Neural progenitor cell (in vitro differentiated cells): ENCODE measurements around the gene ANTXR1. TPM values are rescaled to one million over a fixed set of nuclear protein-coding genes. Genes with fewer than 3 reads are reported as not detected.

ENCODE experiments used
- DNase-seq: peaks from one replicate; pipeline ENCODE4 v3.0.0-alpha.2; 2016; ENCODE audit warnings: low spot score
- H2AFZ ChIP-seq: fragments of 200-600 bp; sonication (generic); replicated peaks from 2 replicates; pipeline ENCODE4 v1.6.1; 2016; ENCODE audit warnings: antibody characterized with exemption
- H3F3A ChIP-seq: fragments of 200-600 bp; sonication (generic); 2 replicates; pipeline ENCODE4 v1.6.1; 2016; ENCODE audit warnings: antibody characterized with exemption, low read depth
- H3K27ac ChIP-seq: fragments of 200-600 bp; sonication (generic); 2 replicates; pipeline ENCODE4 v1.5.1; 2016; ENCODE audit warnings: mild to moderate bottlenecking
- H3K27me3 ChIP-seq: fragments of 200-600 bp; sonication (generic); 2 replicates; pipeline ENCODE4 v1.6.1; 2016; ENCODE audit warnings: mild to moderate bottlenecking, moderate library complexity
- H3K36me3 ChIP-seq: fragments of 200-600 bp; sonication (generic); 2 replicates; pipeline ENCODE4 v1.5.1; 2016
- H3K4me1 ChIP-seq: fragments of 200-600 bp; sonication (generic); 2 replicates; pipeline ENCODE4 v1.6.1; 2016; ENCODE audit warnings: mixed run types
- H3K4me2 ChIP-seq: fragments of 200-600 bp; sonication (generic); 2 replicates; pipeline ENCODE4 v1.6.1; 2016
- H3K4me3 ChIP-seq: fragments of 200-600 bp; sonication (generic); 2 replicates; pipeline ENCODE4 v1.5.1; 2016
- H3K79me2 ChIP-seq: fragments of 200-600 bp; sonication (generic); 2 replicates; pipeline ENCODE4 v1.6.1; 2016; ENCODE audit warnings: low read depth
- H3K9ac ChIP-seq: fragments of 200-600 bp; sonication (generic); 2 replicates; pipeline ENCODE4 v1.6.1; 2016
- H3K9me3 ChIP-seq: fragments of 200-600 bp; sonication (generic); 2 replicates; pipeline ENCODE4 v1.5.1; 2016; ENCODE audit warnings: low read depth
- H4K20me1 ChIP-seq: fragments of 200-600 bp; sonication (generic); 2 replicates; pipeline ENCODE4 v1.6.1; 2016; ENCODE audit warnings: low read depth
- H3K27ac Mint-ChIP-seq: 3 replicates; pipeline ENCODE4 v1.8.0; 2021; ENCODE audit warnings: mixed read lengths
- H3K27me3 Mint-ChIP-seq: 2 replicates; pipeline ENCODE4 v1.8.0; 2022; ENCODE audit warnings: low read depth, mild to moderate bottlenecking, inconsistent platforms, moderate library complexity, mixed read lengths; ENCODE audit not compliant: insufficient read depth
- H3K36me3 Mint-ChIP-seq: 3 replicates; pipeline ENCODE4 v1.8.0; 2021; ENCODE audit warnings: mixed read lengths
- H3K4me1 Mint-ChIP-seq: 3 replicates; pipeline ENCODE4 v1.8.0; 2021; ENCODE audit warnings: mixed read lengths
- H3K4me3 Mint-ChIP-seq: 3 replicates; pipeline ENCODE4 v1.8.0; 2021; ENCODE audit warnings: mild to moderate bottlenecking, moderate library complexity, mixed read lengths
- H3K9me3 Mint-ChIP-seq: 3 replicates; pipeline ENCODE4 v1.8.0; 2020; ENCODE audit warnings: mixed read lengths
- EZH2 ChIP-seq: fragments of 200-600 bp; sonication (generic); IDR thresholded peaks from 2 replicates; pipeline ENCODE4 v1.6.1; 2017; ENCODE audit warnings: antibody characterized with exemption, mild to moderate bottlenecking, moderate library complexity
- EZH2phosphoT487 ChIP-seq: fragments of 200-600 bp; sonication (generic); IDR thresholded peaks from 2 replicates; pipeline ENCODE4 v1.6.1; 2017; ENCODE audit warnings: antibody characterized with exemption
- total RNA-seq: library from RNA; depleted of rRNA; stranded (reverse); fragments of >200 nt; gene quantifications from 2 replicates; pipeline ENCODE4 v1.2.3, GENCODE V29; 2015; ENCODE audit warnings: low replicate concordance
- TF ChIP-seq, protein P1 (sequence below): fragments of 200-600 bp; sonication (generic); IDR thresholded peaks from 2 replicates; pipeline ENCODE4 v1.5.1; 2017; ENCODE audit warnings: antibody characterized with exemption, mild to moderate bottlenecking

Gene ANTXR1
- total RNA-seq, 1 donor from 2014 or later = 6.7 TPM

GRCh38 chr2:69032336-69032735, 19.4 kb downstream of the ANTXR1 start:
- Histone ChIP-seq H3K9ac (no peak overlapping the region), H3K4me3 (no peak overlapping the region), H3K27me3 (no peaks in the 10 kb centered on the region), H3K79me2 (no peaks in the 10 kb centered on the region), H3K9me3 (no peaks in the 10 kb centered on the region), H3F3A (no peaks in the 10 kb centered on the region), H2AFZ (no peak overlapping the region), H3K4me1 (peaks cover 17% of the 10 kb centered on the region), H3K36me3 (no peaks in the 10 kb centered on the region), H3K27ac (no peak overlapping the region), H4K20me1 (no peaks in the 10 kb centered on the region), H3K4me2 (no peak overlapping the region)
- TF ChIP-seq, protein P1, sequence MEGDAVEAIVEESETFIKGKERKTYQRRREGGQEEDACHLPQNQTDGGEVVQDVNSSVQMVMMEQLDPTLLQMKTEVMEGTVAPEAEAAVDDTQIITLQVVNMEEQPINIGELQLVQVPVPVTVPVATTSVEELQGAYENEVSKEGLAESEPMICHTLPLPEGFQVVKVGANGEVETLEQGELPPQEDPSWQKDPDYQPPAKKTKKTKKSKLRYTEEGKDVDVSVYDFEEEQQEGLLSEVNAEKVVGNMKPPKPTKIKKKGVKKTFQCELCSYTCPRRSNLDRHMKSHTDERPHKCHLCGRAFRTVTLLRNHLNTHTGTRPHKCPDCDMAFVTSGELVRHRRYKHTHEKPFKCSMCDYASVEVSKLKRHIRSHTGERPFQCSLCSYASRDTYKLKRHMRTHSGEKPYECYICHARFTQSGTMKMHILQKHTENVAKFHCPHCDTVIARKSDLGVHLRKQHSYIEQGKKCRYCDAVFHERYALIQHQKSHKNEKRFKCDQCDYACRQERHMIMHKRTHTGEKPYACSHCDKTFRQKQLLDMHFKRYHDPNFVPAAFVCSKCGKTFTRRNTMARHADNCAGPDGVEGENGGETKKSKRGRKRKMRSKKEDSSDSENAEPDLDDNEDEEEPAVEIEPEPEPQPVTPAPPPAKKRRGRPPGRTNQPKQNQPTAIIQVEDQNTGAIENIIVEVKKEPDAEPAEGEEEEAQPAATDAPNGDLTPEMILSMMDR = no peak
- TF ChIP-seq EZH2phosphoT487 = no peak
- TF ChIP-seq EZH2 = no peak
- Mint-ChIP-seq H3K4me3 (peak overlapping the region; percentile 25), H3K4me1 (peaks cover 31% of the 10 kb centered on the region), H3K27me3 (no peaks in the 10 kb centered on the region), H3K9me3 (peaks cover 6% of the 10 kb centered on the region), H3K27ac (peak overlapping the region; percentile 64), H3K36me3 (peaks cover 3% of the 10 kb centered on the region)
- DNase-seq = no peak

DNA sequence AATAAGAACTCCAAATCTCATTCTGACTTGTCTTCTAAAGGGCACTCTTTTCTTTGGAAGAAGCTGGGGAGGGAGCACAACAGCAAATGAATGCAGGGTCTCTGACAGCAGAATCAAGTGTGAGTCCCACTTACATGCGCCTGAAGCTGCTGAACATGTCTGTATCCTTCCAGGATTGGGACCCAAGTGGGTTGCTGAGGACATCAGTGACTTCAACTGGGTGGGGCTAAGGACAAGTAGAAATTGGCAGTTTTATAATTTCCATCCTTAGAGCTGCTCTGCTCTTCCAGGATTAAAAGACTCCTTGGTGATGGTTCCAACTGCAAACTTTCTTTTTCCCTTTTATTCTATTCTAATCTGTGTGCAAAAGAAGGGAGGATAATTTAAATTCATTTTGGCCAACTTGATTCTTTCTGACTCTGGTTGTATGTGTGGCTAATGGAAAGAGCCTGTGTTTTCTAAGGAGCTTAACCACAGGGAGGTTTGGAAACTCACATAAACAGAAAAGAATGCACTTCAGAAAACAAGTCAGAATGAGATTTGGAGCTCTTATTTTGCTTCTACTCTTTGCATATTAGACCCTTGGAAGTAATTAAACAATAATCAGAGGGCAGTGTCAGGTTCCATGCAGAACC, 20.6 kb downstream of the ANTXR1 start:
- H4K20me1 ChIP-seq = no peaks in the 10 kb centered on the region

GRCh38 chr2:69034122-69034521, 21.1 kb downstream of the ANTXR1 start:
- no peaks in the 10 kb centered on the region for H3K27me3 ChIP-seq
- H3K9me3 Mint-ChIP-seq = no peaks in the 10 kb centered on the region
- H4K20me1 ChIP-seq = no peaks in the 10 kb centered on the region
- no peaks in the 10 kb centered on the region for H3K9me3 ChIP-seq
- H3K9ac ChIP-seq = no peak overlapping the region
- H3F3A ChIP-seq = no peaks in the 10 kb centered on the region
- no peak overlapping the region for H2AFZ ChIP-seq
- H3K4me1 ChIP-seq = peaks cover 17% of the 10 kb centered on the region
- no peak overlapping the region for H3K4me3 ChIP-seq
- H3K4me2 ChIP-seq = no peak overlapping the region
- no peak overlapping the region for H3K4me3 Mint-ChIP-seq
- peaks cover 31% of the 10 kb centered on the region for H3K4me1 Mint-ChIP-seq
- peaks cover 3% of the 10 kb centered on the region for H3K27me3 Mint-ChIP-seq
- H3K36me3 Mint-ChIP-seq = peaks cover 2% of the 10 kb centered on the region
- no peaks in the 10 kb centered on the region for H3K36me3 ChIP-seq
- H3K79me2 ChIP-seq = no peaks in the 10 kb centered on the region
- peak overlapping the region; percentile 39 for H3K27ac Mint-ChIP-seq
- no peak for DNase-seq
- TF ChIP-seq EZH2phosphoT487 (no peak), EZH2 (no peak)
- TF ChIP-seq, protein P1 = no peak
- no peak overlapping the region for H3K27ac ChIP-seq

More for the DNA sequence above, 20.6 kb downstream of the ANTXR1 start:
- no peak overlapping the region for H3K4me3 Mint-ChIP-seq
- no peaks in the 10 kb centered on the region for H3K9me3 ChIP-seq
- H3K9ac ChIP-seq = no peak overlapping the region
- H3K27me3 Mint-ChIP-seq = peaks cover 3% of the 10 kb centered on the region
- H3K36me3 ChIP-seq = no peaks in the 10 kb centered on the region
- H3F3A ChIP-seq = no peaks in the 10 kb centered on the region
- H3K79me2 ChIP-seq = no peaks in the 10 kb centered on the region
- DNase-seq = no peak
- no peak for TF ChIP-seq EZH2
- no peak for TF ChIP-seq EZH2phosphoT487
- TF ChIP-seq, protein P1 = no peak
- no peak overlapping the region for H3K4me3 ChIP-seq
- peaks cover 2% of the 10 kb centered on the region for H3K36me3 Mint-ChIP-seq
- H3K27ac ChIP-seq = no peak overlapping the region
- no peaks in the 10 kb centered on the region for H3K9me3 Mint-ChIP-seq
- H2AFZ ChIP-seq = no peak overlapping the region
- no peak overlapping the region for H3K27ac Mint-ChIP-seq
- H3K4me2 ChIP-seq = no peak overlapping the region
- H3K4me1 Mint-ChIP-seq = peaks cover 31% of the 10 kb centered on the region
- no peaks in the 10 kb centered on the region for H3K27me3 ChIP-seq
- peaks cover 17% of the 10 kb centered on the region for H3K4me1 ChIP-seq
